ENCODE results near the gene MYH15.

DNA sequence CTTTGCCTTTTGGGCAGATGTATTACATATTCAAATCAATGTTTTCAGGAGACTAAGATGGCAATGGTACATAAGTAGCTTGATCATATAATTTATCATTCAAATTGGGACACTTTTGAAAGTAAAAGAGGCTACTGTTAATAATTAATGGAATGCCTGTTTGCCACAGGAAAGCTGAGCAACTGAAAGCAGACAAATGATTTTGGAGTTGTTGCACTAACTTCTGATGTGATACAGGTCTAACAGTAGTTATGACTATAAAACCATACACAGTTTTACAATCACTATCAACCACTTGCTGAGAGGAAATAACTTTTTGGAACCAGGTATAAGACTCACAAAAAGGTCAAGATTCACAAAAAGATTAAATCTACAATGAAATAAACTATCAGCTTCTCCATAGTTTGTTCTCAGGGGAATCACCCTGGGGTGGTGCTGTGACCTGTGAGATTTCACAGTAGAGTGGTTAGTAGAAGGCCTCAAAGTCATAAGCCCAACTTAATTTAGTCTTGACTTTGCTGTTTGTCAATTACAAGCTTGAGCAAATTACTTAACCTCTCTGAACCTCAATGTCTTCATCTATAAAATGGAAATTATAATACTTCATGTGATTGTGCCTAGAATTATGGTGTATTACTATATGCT, 171.4 kb downstream of the MYH15 start:
- no peak for TF ChIP-seq POLR2A (IDR thresholded peaks at IDR 0.05)
- TF ChIP-seq, protein P1, sequence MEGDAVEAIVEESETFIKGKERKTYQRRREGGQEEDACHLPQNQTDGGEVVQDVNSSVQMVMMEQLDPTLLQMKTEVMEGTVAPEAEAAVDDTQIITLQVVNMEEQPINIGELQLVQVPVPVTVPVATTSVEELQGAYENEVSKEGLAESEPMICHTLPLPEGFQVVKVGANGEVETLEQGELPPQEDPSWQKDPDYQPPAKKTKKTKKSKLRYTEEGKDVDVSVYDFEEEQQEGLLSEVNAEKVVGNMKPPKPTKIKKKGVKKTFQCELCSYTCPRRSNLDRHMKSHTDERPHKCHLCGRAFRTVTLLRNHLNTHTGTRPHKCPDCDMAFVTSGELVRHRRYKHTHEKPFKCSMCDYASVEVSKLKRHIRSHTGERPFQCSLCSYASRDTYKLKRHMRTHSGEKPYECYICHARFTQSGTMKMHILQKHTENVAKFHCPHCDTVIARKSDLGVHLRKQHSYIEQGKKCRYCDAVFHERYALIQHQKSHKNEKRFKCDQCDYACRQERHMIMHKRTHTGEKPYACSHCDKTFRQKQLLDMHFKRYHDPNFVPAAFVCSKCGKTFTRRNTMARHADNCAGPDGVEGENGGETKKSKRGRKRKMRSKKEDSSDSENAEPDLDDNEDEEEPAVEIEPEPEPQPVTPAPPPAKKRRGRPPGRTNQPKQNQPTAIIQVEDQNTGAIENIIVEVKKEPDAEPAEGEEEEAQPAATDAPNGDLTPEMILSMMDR (IDR thresholded peaks at IDR 0.05): no peak

Measured in vagina (tissue), 2 donors.